Colonic mucosa (tissue), 4 donors: ENCODE data around the gene GRIN2B. TPM values are rescaled to one million over a fixed set of nuclear protein-coding genes. Genes with fewer than 3 reads are reported as not detected.
A peak's percentile ranks its signal among the peaks of the same experiment; 100 is the strongest.

Experiments used
- DNase-seq: peaks from one replicate; pipeline ENCODE4 v3.0.0-alpha.2; 2020
- H3K27ac ChIP-seq: fragments of 200-600 bp; one replicate; pipeline ENCODE4 v1.8.0; 2021
- H3K27me3 ChIP-seq: fragments of 200-600 bp; one replicate; pipeline ENCODE4 v1.8.0; 2021
- H3K36me3 ChIP-seq: fragments of 200-600 bp; one replicate; pipeline ENCODE4 v1.8.0; 2021
- H3K4me1 ChIP-seq: fragments of 200-600 bp; one replicate; pipeline ENCODE4 v1.8.0; 2021; ENCODE audit warnings: mild to moderate bottlenecking
- H3K4me3 ChIP-seq: fragments of 200-600 bp; one replicate; pipeline ENCODE4 v1.8.0; 2021
- H3K9ac ChIP-seq, 2 donors: one replicate each; pipeline ENCODE4 v1.7.0; 2013; ENCODE audit warnings: control low read depth in 2 of 2, low read depth in 2 of 2, low read length in 2 of 2
- H3K9me3 ChIP-seq: fragments of 200-600 bp; one replicate; pipeline ENCODE4 v1.8.0; 2021
- intact Hi-C: fragments of 100-400 bp; cut with DNase I; formaldehyde crosslinking; loops from one replicate; pipeline ENCODE4 v1.14.1; 2022
- total RNA-seq, 2 donors: library from RNA; stranded (reverse); fragmentation: NEBNext Ultra II Directional in 1 of 2; extraction: Animal tissue kit (Norgen Biotek cat#: 25700) in 1 of 2; gene quantifications; one replicate each; pipeline ENCODE4 v1.2.1, GENCODE V29; 2021
- TF ChIP-seq, protein P1 (sequence below): fragments of 200-600 bp; IDR thresholded peaks from one replicate; pipeline ENCODE4 v1.8.0; 2022; ENCODE audit warnings: antibody characterized with exemption, mild to moderate bottlenecking
- donor health status: healthy.
- donor health status: DM: no; HTN: no; CAD: no.
- donor health status: DM: no; HTN: no; CAD: no.

The GRIN2B gene
- total RNA-seq, 2 donors from 2014 or later = 1.5 to 2.1 TPM

DNA sequence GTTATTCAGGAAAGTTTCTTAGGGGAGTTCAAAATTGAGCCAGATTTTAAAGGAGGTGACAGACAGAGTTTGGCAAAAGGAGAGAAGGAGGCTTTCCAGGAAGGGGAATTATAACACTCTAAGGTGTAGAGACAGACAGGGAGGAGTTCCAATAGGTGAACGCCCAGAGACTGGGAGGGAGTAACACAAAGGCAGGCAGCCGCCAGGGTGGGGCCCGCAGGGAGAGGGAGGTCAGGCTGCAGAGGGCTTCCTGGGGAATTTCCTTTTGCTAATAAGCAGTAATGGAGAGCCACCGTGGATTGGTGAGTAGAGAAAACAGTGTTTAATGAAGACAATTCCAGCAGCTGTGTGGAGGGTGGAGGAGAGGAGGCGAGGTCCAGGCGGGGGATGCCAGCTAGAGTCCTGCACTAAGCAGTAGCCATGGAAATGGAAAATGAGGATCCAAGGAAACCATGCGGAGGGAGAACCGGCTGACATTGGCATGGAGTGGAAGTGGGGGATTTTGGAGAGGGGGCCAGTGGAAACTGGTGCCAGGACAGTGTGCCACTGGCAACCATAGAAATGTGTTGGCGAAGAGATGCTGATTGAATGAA is 22.2 kb downstream of the GRIN2B start:
- DNase-seq = peak; percentile 78
- intact Hi-C loops = no loop called here
- no peak overlapping the region for H3K9ac ChIP-seq
- no peaks in the 10 kb centered on the region for H3K9me3 ChIP-seq
- H3K4me1 ChIP-seq = no peaks in the 10 kb centered on the region
- H3K36me3 ChIP-seq = no peaks in the 10 kb centered on the region
- no peak overlapping the region for H3K27ac ChIP-seq
- no peak overlapping the region for H3K4me3 ChIP-seq
- TF ChIP-seq, protein P1, sequence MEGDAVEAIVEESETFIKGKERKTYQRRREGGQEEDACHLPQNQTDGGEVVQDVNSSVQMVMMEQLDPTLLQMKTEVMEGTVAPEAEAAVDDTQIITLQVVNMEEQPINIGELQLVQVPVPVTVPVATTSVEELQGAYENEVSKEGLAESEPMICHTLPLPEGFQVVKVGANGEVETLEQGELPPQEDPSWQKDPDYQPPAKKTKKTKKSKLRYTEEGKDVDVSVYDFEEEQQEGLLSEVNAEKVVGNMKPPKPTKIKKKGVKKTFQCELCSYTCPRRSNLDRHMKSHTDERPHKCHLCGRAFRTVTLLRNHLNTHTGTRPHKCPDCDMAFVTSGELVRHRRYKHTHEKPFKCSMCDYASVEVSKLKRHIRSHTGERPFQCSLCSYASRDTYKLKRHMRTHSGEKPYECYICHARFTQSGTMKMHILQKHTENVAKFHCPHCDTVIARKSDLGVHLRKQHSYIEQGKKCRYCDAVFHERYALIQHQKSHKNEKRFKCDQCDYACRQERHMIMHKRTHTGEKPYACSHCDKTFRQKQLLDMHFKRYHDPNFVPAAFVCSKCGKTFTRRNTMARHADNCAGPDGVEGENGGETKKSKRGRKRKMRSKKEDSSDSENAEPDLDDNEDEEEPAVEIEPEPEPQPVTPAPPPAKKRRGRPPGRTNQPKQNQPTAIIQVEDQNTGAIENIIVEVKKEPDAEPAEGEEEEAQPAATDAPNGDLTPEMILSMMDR = no peak
- no peaks in the 10 kb centered on the region for H3K27me3 ChIP-seq

- Histone ChIP-seq H3K27me3 (no peaks in the 10 kb centered on the region), H3K9me3 (no peaks in the 10 kb centered on the region), H3K9ac (no peak overlapping the region), H3K4me1 (no peaks in the 10 kb centered on the region), H3K36me3 (no peaks in the 10 kb centered on the region), H3K27ac (no peak overlapping the region), H3K4me3 (no peak overlapping the region)
- intact Hi-C loops = no loop called here
- no peak for DNase-seq
- TF ChIP-seq, protein P1 = no peak
Measured at GRCh38 chr12:13957576-13957975, 23.8 kb downstream of the GRIN2B start.

DNA sequence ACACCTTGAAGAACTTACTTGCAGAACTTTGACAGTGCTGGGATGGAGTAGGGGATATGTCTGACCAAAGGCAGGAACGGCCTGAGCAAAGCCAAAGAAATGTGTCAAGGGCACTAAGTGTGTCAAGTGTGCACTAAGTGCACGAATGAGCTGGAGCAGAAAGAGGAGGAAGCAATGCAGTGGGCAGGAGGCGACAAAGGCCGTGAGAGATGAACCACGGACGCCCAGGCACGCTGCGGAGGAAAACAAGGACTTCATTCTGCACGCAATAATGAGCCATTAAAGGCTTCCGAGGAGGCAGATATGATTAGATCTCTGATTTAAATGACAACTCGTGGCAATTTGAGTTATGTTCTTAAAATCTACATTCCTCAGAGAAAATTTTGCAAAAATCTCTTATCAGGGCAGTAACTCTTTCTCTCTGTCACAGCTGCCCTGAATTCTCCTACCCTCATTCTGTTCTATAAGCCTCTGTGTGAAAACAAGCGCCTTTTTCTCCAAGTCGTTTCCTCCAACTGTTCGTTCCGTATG is 25.3 kb downstream of the GRIN2B start:
- intact Hi-C loops = no loop called here
- H3K27ac ChIP-seq = no peak overlapping the region
- H3K4me1 ChIP-seq = no peaks in the 10 kb centered on the region
- H3K9me3 ChIP-seq = no peaks in the 10 kb centered on the region
- H3K9ac ChIP-seq = no peak overlapping the region
- no peaks in the 10 kb centered on the region for H3K36me3 ChIP-seq
- H3K4me3 ChIP-seq = no peak overlapping the region
- DNase-seq = no peak
- H3K27me3 ChIP-seq = no peaks in the 10 kb centered on the region
- TF ChIP-seq, protein P1 = no peak

- DNase-seq = no peak
- H3K4me1 ChIP-seq = no peaks in the 10 kb centered on the region
- intact Hi-C loops = no loop called here
- H3K4me3 ChIP-seq = no peak overlapping the region
- no peaks in the 10 kb centered on the region for H3K27me3 ChIP-seq
- H3K27ac ChIP-seq = no peak overlapping the region
- no peak overlapping the region for H3K9ac ChIP-seq
- H3K9me3 ChIP-seq = no peaks in the 10 kb centered on the region
- TF ChIP-seq, protein P1 = no peak
- no peaks in the 10 kb centered on the region for H3K36me3 ChIP-seq
Measured at GRCh38 chr12:13952096-13952495, 29.3 kb downstream of the GRIN2B start.

- DNase-seq = no peak
- TF ChIP-seq, protein P1 = no peak
- intact Hi-C loops = no loop called here
- Histone ChIP-seq H3K27ac (no peak overlapping the region), H3K4me1 (no peaks in the 10 kb centered on the region), H3K36me3 (no peaks in the 10 kb centered on the region), H3K9ac (no peak overlapping the region), H3K27me3 (no peaks in the 10 kb centered on the region), H3K9me3 (no peaks in the 10 kb centered on the region), H3K4me3 (no peak overlapping the region)
Measured at GRCh38 chr12:13950502-13950901, 30.9 kb downstream of the GRIN2B start.
